G401.6 (cell line): Measurements from ENCODE around the gene MICAL2.

ENCODE experiments used
- FAIRE-seq: peaks from 2 replicates; lab custom pipeline; 2012; peaks lifted over from hg19 to GRCh38; lab: Jason Lieb, UNC

MICAL2 gene

DNA sequence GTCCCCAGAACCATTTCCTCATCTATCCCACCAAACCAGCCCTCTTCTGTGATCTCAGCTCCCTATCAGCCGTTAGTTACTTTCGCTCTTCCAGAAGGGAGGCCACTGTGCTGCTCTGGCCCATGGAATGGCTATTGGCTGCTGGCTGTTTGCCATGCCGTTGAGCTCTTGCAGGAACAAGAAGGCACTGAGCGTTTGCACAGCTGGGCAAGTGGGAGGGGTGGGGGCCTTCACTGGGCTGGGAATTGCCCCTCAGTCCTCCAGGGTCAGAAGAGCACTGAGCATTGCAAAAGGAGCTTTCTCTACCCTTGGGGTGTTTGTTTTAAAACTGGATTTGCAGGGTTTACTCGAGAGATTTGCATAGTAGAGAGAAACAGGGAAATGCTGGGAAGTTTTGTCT, 137.9 kb downstream of the MICAL2 start:
- no peak for FAIRE-seq

DNA sequence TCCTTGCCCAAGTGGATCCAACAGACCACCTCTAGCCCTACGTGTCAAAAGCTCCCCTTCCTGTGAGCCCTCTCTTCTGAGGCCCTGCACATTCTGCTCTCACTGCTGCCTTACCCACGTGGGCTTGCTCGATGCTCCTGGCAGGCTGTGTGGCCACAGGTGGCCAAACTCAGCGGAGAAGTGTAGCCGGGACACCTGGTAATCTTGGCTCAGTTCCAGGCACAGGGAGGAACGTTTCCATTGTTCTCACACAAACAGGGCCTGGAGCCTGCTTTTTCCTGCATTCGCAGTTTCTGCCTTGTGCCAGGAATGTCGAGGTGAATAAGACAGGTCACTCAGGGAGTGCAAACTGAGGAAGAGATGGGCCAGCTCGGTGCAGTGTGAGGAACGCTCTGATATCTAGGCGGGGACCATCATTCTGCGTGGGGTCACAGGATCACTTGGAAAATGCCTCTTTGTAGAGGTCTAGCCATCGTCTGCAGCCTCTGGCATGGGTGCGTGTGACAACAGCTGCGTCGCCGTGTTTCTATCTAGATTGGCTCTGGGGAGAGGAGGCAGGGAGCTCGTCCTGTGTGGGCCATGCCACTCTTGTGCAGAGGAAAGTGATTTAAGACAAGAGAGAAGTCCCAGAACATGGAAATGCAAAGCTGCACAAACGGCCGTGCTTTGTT, 139.3 kb downstream of the MICAL2 start:
- FAIRE-seq = no peak

DNA sequence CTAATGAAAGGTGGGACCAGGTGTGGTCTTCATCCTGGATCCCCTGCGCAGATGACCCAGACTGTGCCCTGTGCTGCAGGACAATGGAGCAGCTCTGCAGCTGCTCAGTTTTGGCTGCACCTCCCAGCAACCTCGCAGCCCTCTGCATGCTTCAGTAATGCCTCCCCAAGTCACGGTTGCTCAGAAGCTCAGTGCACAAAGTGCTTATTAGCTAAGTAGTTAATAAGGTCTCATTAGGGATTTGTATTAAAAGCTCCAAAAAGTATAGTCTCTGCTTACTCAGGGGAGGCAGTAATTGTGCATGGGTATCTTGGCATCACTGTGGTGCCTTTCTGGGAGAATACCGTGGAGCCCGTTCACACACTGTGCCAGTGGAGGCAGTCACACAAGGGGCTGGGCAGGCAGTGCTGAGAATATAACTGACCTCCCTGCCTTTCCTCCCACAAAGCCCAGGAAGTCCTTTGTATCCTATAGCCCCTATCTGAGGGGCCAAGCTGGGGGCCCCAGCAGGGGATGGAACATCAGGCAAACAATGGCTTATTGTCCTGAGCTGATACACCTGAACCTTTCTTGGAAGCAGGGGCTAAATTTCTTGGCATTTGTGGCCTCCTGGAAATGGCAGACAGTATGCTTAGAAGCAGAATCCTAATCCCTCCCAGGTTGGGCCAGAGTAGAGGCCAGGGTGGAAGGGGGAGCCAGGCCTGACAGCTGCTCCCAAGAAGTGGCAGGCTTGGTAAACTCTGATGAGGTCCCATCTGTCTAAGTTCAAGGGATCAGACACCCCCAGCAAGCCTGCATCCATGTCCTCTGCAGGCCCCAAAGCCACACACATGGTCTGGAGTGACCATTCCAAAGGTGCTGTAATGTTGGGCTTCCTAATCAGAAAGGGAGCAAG, 141.5 kb downstream of the MICAL2 start:
- FAIRE-seq = no peak

DNA sequence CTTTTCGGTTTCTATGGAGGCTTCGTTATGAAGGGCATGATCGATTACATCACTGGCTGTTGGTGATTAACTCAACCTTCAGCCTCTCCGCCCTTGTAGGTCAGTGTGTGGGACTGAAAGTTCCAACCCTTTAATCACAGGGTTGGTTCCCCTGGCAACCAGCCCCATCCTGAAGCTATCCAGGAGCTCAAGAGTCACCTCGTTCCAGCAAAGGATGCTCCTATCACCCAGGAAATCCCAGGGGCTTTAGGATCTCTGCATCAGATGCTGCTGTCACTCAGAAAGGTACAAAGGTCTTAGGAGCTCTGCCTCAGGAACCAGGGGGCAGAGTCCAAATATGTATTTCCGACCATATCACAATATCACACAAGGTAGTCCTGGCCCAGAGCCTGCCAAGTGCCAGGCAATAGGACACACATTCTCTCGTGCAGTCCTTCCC, 143.5 kb downstream of the MICAL2 start:
- no peak for FAIRE-seq

GRCh38 chr11:12258451-12258850, 148.1 kb downstream of the MICAL2 start:
- FAIRE-seq = no peak

- FAIRE-seq = no peak
These were observed 149.6 kb downstream of the MICAL2 start for GRCh38 chr11:12259956-12260355.

- no peak for FAIRE-seq
These were observed 150.5 kb downstream of the MICAL2 start for GRCh38 chr11:12260731-12261521.

GRCh38 chr11:12261551-12261950, 151.2 kb downstream of the MICAL2 start:
- no peak for FAIRE-seq

DNA sequence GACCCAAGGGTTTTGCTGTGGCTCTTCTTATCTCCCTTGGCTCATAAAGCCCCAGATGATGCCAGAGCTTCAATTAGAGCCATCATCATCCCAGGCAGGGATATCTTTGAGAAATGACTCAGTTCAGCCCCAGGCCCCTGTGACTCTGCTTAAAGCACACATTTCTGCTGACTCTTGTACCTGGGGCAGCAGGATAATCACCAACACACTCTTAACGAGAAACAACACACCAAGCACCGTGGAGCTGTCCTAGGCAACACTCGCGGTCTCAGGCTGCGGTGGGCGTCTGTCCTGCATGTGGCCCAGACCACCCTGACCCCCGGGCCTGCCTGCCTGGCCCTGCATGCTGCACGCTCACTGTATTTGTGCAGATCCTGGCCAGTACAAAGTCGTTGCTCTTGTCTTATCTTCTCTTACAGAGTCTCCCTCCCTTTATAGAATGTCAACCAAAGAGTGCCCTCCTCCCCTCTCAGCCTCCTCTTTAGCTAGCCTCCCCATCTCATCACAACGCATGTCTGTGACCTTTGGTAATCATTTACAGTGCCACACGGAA, 152.8 kb downstream of the MICAL2 start:
- no peak for FAIRE-seq

GRCh38 chr11:12264361-12264760, 154.0 kb downstream of the MICAL2 start:
- FAIRE-seq = no peak

- FAIRE-seq = no peak
These were observed 155.7 kb downstream of the MICAL2 start for GRCh38 chr11:12266132-12266531.

DNA sequence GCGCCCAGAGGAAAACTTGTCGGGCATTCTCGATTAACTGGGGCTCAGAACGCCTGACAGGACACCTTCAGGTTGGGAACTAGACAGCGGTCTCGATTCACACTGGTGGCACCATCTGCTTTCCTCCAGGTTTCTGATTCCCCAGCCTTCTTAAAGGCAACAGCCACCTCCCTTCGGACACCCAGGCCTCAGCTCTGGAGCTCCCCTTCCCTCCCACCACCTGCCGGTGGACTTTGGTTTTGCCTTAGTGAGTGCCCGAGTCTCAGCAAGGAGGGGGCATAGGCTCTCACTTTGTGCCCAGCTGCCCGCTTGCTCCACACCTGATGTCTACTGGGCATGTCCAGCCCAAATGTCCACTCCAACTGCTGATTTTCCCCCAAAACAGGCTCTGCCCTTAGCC, 156.6 kb downstream of the MICAL2 start:
- FAIRE-seq = no peak

- FAIRE-seq = no peak
These were observed 157.5 kb downstream of the MICAL2 start for GRCh38 chr11:12267921-12268320.

DNA sequence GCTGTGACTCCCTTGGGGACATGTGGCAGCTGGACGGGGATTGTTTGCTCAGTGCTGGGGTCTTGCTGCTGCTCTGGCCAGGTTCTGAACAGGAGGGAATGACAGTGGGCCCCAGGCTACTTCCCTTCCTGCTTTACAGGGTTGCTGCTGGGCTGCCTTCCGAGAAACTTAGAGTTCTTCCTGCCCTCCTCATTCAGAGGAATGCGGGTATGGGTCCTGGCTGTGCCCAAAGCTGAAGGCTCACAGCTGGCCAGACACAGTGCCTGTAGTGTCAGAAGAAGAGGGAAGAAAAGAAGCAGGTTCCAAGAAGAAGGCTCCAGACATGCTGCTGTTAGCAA, 158.7 kb downstream of the MICAL2 start:
- no peak for FAIRE-seq

DNA sequence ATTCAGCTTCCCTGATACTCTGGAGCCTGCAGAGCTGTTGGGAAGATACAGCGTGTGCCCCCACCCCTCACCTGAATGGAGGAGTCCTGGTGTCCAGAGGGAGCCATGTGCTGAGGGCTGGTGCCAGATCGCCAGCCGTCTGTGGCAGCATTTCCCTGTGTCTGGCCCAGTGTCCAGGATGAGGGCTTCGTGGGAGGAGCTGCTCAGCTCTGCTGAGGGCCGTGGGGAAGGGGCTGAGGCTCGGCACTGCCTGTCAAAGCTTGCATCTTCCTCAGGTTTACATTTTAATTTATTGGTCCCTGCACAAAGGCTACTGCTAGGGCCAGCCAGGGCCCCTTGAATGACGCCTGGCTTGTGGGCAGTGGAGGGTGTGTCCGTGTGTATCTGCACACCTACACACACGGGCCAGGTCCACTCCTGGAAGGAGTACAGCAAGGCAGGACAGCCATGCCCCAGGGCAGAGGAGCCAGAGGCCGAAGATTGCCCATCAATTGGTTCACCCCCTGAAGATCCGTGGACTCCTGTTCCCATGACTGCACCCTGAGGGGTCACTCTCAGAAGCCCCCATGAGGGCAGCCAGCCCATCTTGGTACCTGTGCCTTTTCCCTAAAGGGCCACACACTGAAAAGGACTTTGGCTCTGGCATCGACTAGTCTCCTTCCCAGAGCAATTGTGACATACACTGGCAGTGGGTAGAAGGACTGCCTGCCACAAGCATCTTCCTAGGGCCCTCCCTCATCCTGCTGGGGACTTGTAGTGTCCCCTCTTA, 159.2 kb downstream of the MICAL2 start:
- no peak for FAIRE-seq

DNA sequence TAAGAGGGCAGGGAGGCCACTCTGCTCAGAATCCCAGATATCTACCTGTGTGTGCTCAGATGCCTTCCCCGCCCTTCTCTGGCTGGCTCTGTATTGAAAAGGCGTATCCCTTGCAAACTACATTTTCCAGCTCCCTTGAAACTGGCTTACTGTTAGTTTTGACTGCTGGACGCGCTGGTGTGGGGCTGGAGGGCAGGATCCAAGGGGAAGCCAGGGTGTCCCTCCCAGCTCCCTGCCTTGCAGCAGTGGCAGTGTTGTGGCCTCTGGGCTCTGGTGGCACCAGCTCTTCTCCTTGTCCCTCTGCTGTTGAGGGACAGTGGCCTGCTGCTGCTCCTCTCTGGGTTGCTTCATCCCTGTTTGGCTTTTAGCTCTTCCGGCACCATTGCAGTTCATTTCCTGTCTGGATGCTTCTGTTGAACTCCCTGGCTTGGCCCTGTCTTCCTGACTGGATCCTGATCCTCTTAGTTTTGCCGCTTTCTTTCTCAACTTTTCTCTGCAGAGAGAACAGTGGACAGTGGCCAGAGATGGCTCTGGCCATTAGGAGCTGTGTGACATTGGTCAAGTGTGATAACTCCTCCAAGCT, 159.9 kb downstream of the MICAL2 start:
- no peak for FAIRE-seq

DNA sequence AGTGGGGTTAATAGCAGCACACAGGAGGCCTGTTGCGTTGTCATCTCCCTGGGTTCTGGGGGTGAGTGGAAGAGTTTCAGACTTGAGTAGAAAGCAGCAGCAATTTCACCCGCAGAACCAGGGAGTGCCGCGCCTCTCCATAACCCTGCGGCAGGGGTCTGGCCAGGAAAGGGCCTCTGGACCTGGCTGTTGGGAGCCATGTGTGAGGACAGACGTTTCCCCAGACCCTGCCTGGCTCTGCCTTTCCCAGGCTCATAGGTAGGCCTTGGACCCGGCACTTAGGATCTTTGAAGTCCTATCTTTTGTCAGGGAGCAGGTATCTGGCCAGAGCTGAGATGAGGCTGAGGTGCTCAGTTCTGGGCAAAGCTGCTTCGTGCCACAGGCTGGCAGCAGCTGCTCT, 160.4 kb downstream of the MICAL2 start:
- no peak for FAIRE-seq

DNA sequence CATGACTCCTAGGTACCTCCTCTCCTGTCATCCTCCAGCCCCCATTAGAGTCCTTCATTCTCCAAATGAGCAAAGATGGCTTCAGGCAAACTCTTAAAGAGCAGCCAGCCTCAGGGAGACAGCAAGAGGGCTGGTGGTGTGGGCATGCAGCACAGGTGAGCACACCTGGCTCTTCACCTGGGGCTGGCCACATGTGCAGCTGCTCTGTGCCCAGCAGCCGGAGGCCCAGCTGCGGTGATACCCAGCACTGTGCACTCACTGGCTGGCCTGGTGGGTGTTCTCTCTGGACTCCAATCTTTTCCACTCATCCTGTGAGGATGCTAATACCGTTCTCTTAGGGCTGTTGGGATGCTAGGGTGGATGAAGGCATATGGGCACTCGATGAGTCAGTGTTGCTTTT, 160.9 kb downstream of the MICAL2 start:
- no peak for FAIRE-seq

GRCh38 chr11:12271826-12272366, 161.5 kb downstream of the MICAL2 start:
- no peak for FAIRE-seq

- no peak for FAIRE-seq
These were observed 162.6 kb downstream of the MICAL2 start for GRCh38 chr11:12272821-12273617.
